ENCODE measurements around the gene MAPK8. TPM values are rescaled to one million over a fixed set of nuclear protein-coding genes. Genes with fewer than 3 reads are reported as not detected.

MAPK8 gene
- polyA plus RNA-seq, 3 donors, result 18.4 to 21.1 (median 18.5) TPM

- H3K36me3 Mint-ChIP-seq, result no peaks in the 10 kb centered on the region
- no peaks in the 10 kb centered on the region for H3K27me3 ChIP-seq (ENCODE audit: control insufficient read depth in 2 of 2, insufficient read depth in 2 of 2, low read length in 2 of 2)
- H3K27ac Mint-ChIP-seq, result no peak overlapping the region
- H4K20me1 ChIP-seq (ENCODE audit: insufficient read depth, low read length), result no peaks in the 10 kb centered on the region
- H3K4me3 Mint-ChIP-seq, result no peak overlapping the region
- no peaks in the 10 kb centered on the region for H3K9me3 Mint-ChIP-seq
- intact Hi-C loops (cut with micrococcal nuclease), result no loop called here
- peaks cover 20% of the 10 kb centered on the region for H3K4me1 Mint-ChIP-seq
- H3K9me3 ChIP-seq (replicated peaks in 1 of 2; ENCODE audit: control insufficient read depth in 1 of 2, insufficient read depth in 1 of 2, low read length in 2 of 2), result no peaks in the 10 kb centered on the region
- no peak overlapping the region for H3K9ac ChIP-seq (ENCODE audit: insufficient read depth, low read length, poor library complexity, severe bottlenecking)
- no peak overlapping the region for H3K27ac ChIP-seq (ENCODE audit: low read depth in 1 of 2, low read length in 2 of 2)
- DNase-seq, result no peak
- peaks cover 6 to 9% (median 6%) of the 10 kb centered on the region in 3 donors for H3K27me3 Mint-ChIP-seq (ENCODE audit: low read depth in 3 of 3)
- 86% methylated on average over 1 of the region's 2 CpGs for WGBS (ENCODE audit: insufficient coverage)
- TF ChIP-seq CTCF (IDR thresholded peaks at IDR 0.05), result no peak
- H3K4me3 ChIP-seq (replicated peaks in 1 of 3; ENCODE audit: low read depth in 2 of 3, low read length in 3 of 3), result no peak overlapping the region
- H3K79me2 ChIP-seq (ENCODE audit: insufficient read depth, low read length), result no peaks in the 10 kb centered on the region
- H3K4me1 ChIP-seq (ENCODE audit: control insufficient read depth in 1 of 2, insufficient read depth in 2 of 2, low read length in 2 of 2), result peaks cover 26 to 30% of the 10 kb centered on the region in 2 donors
- H3K36me3 ChIP-seq (replicated peaks in 1 of 2; ENCODE audit: control insufficient read depth in 1 of 2, insufficient read depth in 2 of 2, low read length in 2 of 2), result no peaks in the 10 kb centered on the region
- H2AFZ ChIP-seq (ENCODE audit: insufficient read depth, low read depth, low read length, poor library complexity, severe bottlenecking), result no peak overlapping the region
- no peak overlapping the region for H3K4me2 ChIP-seq (replicated peaks; ENCODE audit: extremely low read depth, low read length, poor library complexity, severe bottlenecking)
Measured at GRCh38 chr10:48460182-48460581, 153.7 kb downstream of the MAPK8 start.

- peaks cover 3 to 13% (median 8%) of the 10 kb centered on the region in 3 donors for H3K27me3 Mint-ChIP-seq (ENCODE audit: low read depth in 3 of 3)
- peak in 1 of 3 donors; percentile 2 for DNase-seq
- intact Hi-C loops (cut with micrococcal nuclease), result no loop called here
- Histone ChIP-seq H4K20me1 (ENCODE audit: insufficient read depth, low read length) (no peaks in the 10 kb centered on the region), H2AFZ (ENCODE audit: insufficient read depth, low read depth, low read length, poor library complexity, severe bottlenecking) (no peak overlapping the region), H3K36me3 (replicated peaks in 1 of 2; ENCODE audit: control insufficient read depth in 1 of 2, insufficient read depth in 2 of 2, low read length in 2 of 2) (no peaks in the 10 kb centered on the region), H3K4me1 (ENCODE audit: control insufficient read depth in 1 of 2, insufficient read depth in 2 of 2, low read length in 2 of 2) (peaks cover 13 to 17% of the 10 kb centered on the region in 2 donors), H3K4me3 (replicated peaks in 1 of 3; ENCODE audit: low read depth in 2 of 3, low read length in 3 of 3) (no peak overlapping the region), H3K27ac (ENCODE audit: low read depth in 1 of 2, low read length in 2 of 2) (no peak overlapping the region), H3K4me2 (replicated peaks; ENCODE audit: extremely low read depth, low read length, poor library complexity, severe bottlenecking) (no peak overlapping the region), H3K27me3 (ENCODE audit: control insufficient read depth in 2 of 2, insufficient read depth in 2 of 2, low read length in 2 of 2) (no peaks in the 10 kb centered on the region), H3K79me2 (ENCODE audit: insufficient read depth, low read length) (no peaks in the 10 kb centered on the region), H3K9ac (ENCODE audit: insufficient read depth, low read length, poor library complexity, severe bottlenecking) (no peak overlapping the region), H3K9me3 (replicated peaks in 1 of 2; ENCODE audit: control insufficient read depth in 1 of 2, insufficient read depth in 1 of 2, low read length in 2 of 2) (no peaks in the 10 kb centered on the region)
- no peak overlapping the region for H3K27ac Mint-ChIP-seq
- peaks cover 9% of the 10 kb centered on the region for H3K4me1 Mint-ChIP-seq
- no peaks in the 10 kb centered on the region for H3K36me3 Mint-ChIP-seq
- no peak overlapping the region for H3K4me3 Mint-ChIP-seq
- WGBS (ENCODE audit: insufficient coverage), result 100% methylated on average over 4 of the region's 12 CpGs
- no peak for TF ChIP-seq CTCF (IDR thresholded peaks at IDR 0.05)
- H3K9me3 Mint-ChIP-seq, result peaks cover 0 to 3% (median 0%) of the 10 kb centered on the region in 7 donors
Measured at GRCh38 chr10:48461623-48462481, 155.4 kb downstream of the MAPK8 start.
